Stimulated activated CD8-positive, alpha-beta memory T cell treated with anti-CD3 and anti-CD28 coated beads, Interleukin-15, amount 100 ng/mL, for 4 hours (primary cell): Measurements from ENCODE around the gene SMOC2.
"Not testable (repeated sequence)": the region's sequence is repeated elsewhere in the genome, so short reads cannot be mapped to it uniquely, and the experiment has no call there.

ENCODE experiments used
- DNase-seq, 2 donors: peaks; one replicate each; pipeline ENCODE4 v3.0.0-alpha.2; 2020; ENCODE audit warnings: low read depth in 2 of 2

The SMOC2 gene

GRCh38 chr6:168678077-168678476 lies 237.1 kb downstream of the SMOC2 start:
- no peak for DNase-seq

GRCh38 chr6:168678588-168678987 lies 237.6 kb downstream of the SMOC2 start:
- no peak for DNase-seq

- no peak for DNase-seq
Observed at GRCh38 chr6:168681748-168682147, 240.8 kb downstream of the SMOC2 start.

GRCh38 chr6:168683621-168684020 lies 242.6 kb downstream of the SMOC2 start:
- DNase-seq = no peak

- DNase-seq = no peak
Observed at GRCh38 chr6:168684471-168684870, 243.5 kb downstream of the SMOC2 start.

GRCh38 chr6:168684906-168685305 lies 243.9 kb downstream of the SMOC2 start:
- DNase-seq = no peak

GRCh38 chr6:168686029-168686738 lies 245.2 kb downstream of the SMOC2 start:
- DNase-seq = no peak

- no peak for DNase-seq
Observed at GRCh38 chr6:168686831-168687730, 246.1 kb downstream of the SMOC2 start.

- DNase-seq = no peak
Observed at GRCh38 chr6:168690271-168690670, 249.3 kb downstream of the SMOC2 start.

GRCh38 chr6:168691774-168692173 lies 250.8 kb downstream of the SMOC2 start:
- no peak for DNase-seq

GRCh38 chr6:168692193-168692914 lies 251.4 kb downstream of the SMOC2 start:
- no peak for DNase-seq

GRCh38 chr6:168692915-168693257 lies 251.9 kb downstream of the SMOC2 start:
- DNase-seq = not testable (repeated sequence)

GRCh38 chr6:168694797-168695196 lies 253.8 kb downstream of the SMOC2 start:
- DNase-seq = not testable (repeated sequence)

GRCh38 chr6:168695701-168696100 lies 254.7 kb downstream of the SMOC2 start:
- no peak for DNase-seq

- DNase-seq = no peak
Observed at GRCh38 chr6:168698923-168699322, 257.9 kb downstream of the SMOC2 start.

- no peak for DNase-seq
Observed at GRCh38 chr6:168699631-168700295, 258.8 kb downstream of the SMOC2 start.

GRCh38 chr6:168700880-168701279 lies 259.9 kb downstream of the SMOC2 start:
- DNase-seq = no peak

- no peak for DNase-seq
Observed at GRCh38 chr6:168703990-168704389, 263.0 kb downstream of the SMOC2 start.

- DNase-seq = no peak
Observed at GRCh38 chr6:168704678-168705077, 263.7 kb downstream of the SMOC2 start.

- not testable (repeated sequence) for DNase-seq
Observed at GRCh38 chr6:168705271-168705670, 264.3 kb downstream of the SMOC2 start.

GRCh38 chr6:168706471-168707177 lies 265.6 kb downstream of the SMOC2 start:
- DNase-seq = no peak
